ENCODE measurements around the gene HBA1. TPM values are rescaled to one million over a fixed set of nuclear protein-coding genes. Genes with fewer than 3 reads are reported as not detected.
"Not testable (repeated sequence)": the region's sequence is repeated elsewhere in the genome, so short reads cannot be mapped to it uniquely, and the experiment has no call there.

The HBA1 gene
- polyA plus RNA-seq, 3 donors = 505 to 589 (median 544) TPM

DNA sequence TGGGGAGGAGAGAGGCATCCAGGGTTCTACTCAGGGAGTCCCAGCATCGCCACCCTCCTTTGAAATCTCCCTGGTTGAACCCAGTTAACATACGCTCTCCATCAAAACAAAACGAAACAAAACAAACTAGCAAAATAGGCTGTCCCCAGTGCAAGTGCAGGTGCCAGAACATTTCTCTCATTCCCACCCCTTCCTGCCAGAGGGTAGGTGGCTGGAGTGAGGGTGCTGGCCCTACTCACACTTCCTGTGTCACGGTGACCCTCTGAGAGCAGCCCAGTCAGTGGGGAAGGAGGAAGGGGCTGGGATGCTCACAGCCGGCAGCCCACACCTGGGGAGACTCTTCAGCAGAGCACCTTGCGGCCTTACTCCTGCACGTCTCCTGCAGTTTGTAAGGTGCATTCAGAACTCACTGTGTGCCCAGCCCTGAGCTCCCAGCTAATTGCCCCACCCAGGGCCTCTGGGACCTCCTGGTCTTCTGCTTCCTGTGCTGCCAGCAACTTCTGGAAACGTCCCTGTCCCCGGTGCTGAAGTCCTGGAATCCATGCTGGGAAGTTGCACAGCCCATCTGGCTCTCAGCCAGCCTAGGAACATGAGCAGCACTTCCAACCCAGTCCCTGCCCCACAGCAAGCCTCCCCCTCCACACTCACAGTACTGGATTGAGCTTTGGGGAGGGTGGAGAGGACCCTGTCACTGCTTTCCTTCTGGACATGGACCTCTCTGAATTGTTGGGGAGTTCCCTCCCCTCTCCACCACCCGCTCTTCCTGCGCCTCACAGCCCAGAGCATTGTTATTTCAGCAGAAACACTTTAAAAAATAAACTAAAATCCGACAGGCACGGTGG, 2.3 kb upstream of the HBA1 start:
- not testable (repeated sequence) for DNase-seq (ENCODE audit: low read depth in 3 of 3, low spot score in 2 of 3)

GRCh38 chr16:175011-175949, 1.2 kb upstream of the HBA1 start:
- DNase-seq (ENCODE audit: low read depth in 3 of 3, low spot score in 2 of 3) = no peak

DNA sequence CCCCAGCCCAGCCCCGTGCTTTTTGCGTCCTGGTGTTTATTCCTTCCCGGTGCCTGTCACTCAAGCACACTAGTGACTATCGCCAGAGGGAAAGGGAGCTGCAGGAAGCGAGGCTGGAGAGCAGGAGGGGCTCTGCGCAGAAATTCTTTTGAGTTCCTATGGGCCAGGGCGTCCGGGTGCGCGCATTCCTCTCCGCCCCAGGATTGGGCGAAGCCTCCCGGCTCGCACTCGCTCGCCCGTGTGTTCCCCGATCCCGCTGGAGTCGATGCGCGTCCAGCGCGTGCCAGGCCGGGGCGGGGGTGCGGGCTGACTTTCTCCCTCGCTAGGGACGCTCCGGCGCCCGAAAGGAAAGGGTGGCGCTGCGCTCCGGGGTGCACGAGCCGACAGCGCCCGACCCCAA, 474 bp upstream of the HBA1 start:
- not testable (repeated sequence) for DNase-seq (ENCODE audit: low read depth in 3 of 3, low spot score in 2 of 3)

GRCh38 chr16:177394-177822, 928 bp downstream of the HBA1 start:
- DNase-seq (ENCODE audit: low read depth in 3 of 3, low spot score in 2 of 3) = no peak

- DNase-seq (ENCODE audit: low read depth in 3 of 3, low spot score in 2 of 3) = no peak
Measured at GRCh38 chr16:177981-178667, 1.6 kb downstream of the HBA1 start.

- DNase-seq (ENCODE audit: low read depth in 3 of 3, low spot score in 2 of 3) = no peak
Measured at GRCh38 chr16:178668-179015, 2.2 kb downstream of the HBA1 start.

DNA sequence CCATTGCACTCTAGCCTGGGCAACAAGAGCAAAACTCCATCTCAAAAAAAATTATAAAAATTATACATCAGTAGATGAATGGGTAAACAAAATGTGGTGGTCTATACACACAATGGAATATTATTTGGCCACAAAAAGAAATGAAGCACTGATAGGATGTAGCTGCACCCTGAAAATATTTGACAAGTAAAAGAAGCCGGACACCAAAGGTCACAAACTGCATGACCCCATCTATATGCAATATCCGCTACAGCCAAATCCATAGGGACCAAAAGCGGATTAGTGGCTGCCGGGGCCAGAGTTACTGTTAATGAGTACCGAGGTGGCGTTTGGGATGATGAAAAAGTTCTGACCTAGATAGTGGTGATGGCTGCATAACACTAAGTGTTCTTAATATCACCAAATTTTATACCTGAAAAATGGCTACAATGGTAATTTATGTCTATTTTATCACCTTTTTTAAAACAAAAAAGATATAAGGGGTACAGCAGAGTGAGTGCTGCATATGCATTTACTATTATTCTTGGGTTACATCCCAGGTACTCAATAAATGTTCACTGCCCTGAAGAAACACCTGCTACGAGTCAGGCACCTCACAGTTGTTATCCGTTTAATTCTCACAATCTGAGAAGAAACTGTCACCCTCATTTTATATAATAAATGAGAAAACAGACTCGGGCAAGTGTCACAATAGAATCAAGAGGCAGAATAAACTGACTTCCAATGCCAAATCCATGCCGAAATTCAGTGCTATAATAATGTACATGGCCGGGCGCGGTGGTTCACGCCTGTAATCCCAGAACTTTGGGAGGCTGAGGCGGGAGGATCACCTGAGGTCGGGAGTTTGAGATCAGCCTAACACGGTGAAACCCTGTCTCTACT, 3.0 kb downstream of the HBA1 start:
- DNase-seq (ENCODE audit: low read depth in 3 of 3, low spot score in 2 of 3) = no peak

- no peak for DNase-seq (ENCODE audit: low read depth in 3 of 3, low spot score in 2 of 3)
Measured at GRCh38 chr16:180101-180675, 3.7 kb downstream of the HBA1 start, which contains the start of gene HBQ1. Gene HBQ1, plus strand, starts transcription at chr16:180459. Its CDS starts 28 bp downstream, at chr16:180487.

DNA sequence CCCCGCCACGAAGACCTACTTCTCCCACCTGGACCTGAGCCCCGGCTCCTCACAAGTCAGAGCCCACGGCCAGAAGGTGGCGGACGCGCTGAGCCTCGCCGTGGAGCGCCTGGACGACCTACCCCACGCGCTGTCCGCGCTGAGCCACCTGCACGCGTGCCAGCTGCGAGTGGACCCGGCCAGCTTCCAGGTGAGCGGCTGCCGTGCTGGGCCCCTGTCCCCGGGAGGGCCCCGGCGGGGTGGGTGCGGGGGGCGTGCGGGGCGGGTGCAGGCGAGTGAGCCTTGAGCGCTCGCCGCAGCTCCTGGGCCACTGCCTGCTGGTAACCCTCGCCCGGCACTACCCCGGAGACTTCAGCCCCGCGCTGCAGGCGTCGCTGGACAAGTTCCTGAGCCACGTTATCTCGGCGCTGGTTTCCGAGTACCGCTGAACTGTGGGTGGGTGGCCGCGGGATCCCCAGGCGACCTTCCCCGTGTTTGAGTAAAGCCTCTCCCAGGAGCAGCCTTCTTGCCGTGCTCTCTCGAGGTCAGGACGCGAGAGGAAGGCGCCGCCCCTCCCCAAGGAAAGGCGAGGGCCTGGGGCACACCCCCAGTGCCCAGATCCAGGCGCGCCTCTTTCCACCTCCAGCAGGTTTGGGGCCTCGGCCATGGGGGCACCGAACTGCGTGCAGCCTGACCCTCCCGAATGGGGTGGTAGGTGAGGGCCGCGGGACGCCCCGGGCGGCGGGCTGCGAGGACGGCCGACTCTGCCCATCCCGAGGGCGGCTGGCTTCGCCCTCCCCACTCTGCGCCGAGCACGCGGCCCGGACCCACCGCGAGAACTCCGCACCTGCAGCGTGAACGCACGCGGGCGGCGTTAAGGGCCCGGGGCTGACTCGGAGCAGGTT, 4.4 kb downstream of the HBA1 start:
- DNase-seq (ENCODE audit: low read depth in 3 of 3, low spot score in 2 of 3) = no peak

GRCh38 chr16:181565-182021, 5.1 kb downstream of the HBA1 start:
- no peak for DNase-seq (ENCODE audit: low read depth in 3 of 3, low spot score in 2 of 3)

DNA sequence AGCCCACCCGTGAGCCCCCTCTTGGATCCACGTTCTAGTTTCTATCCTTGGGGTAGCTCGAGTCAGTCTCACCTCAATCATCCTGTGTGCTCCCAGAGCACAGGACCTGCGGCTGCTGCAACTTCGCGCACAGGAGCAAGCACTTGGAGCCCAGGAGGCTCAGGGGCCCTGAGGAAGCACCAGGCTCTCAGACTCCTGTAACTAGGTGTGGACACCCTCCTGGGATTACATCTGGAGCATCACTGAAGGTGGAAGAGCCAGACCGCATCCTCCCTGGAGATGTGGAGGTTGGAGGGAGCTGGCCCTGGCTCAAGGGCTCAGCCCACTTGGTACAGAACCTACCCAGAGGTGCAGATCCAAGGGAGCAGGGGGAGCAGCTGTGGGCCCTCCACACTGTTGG, 6.5 kb downstream of the HBA1 start:
- no peak for DNase-seq (ENCODE audit: low read depth in 3 of 3, low spot score in 2 of 3)

GRCh38 chr16:185213-185612, 8.7 kb downstream of the HBA1 start:
- no peak for DNase-seq (ENCODE audit: low read depth in 3 of 3, low spot score in 2 of 3)

DNA sequence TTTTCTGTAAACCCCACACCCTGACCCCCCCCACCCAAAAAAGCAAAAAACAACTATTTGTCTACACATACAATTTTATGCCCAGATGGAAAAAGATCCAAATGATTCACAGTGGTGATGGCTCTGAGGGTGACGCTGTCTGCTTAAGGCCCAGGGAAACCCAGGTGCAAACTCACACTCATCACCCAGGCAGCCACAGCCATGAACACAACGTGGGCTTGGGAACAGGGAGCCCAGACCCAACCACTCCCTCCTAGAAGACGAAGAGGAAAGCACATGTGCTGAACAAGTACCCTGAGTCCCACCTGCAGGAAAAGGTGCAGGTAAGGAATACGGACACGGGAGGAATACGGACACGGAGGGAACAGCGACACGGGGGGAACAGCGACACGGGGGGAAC, 9.2 kb downstream of the HBA1 start:
- no peak for DNase-seq (ENCODE audit: low read depth in 3 of 3, low spot score in 2 of 3)

- no peak for DNase-seq (ENCODE audit: low read depth in 3 of 3, low spot score in 2 of 3)
Measured at GRCh38 chr16:187330-187729, 10.8 kb downstream of the HBA1 start.

GRCh38 chr16:188674-189073, 12.2 kb downstream of the HBA1 start:
- DNase-seq (ENCODE audit: low read depth in 3 of 3, low spot score in 2 of 3) = no peak

DNA sequence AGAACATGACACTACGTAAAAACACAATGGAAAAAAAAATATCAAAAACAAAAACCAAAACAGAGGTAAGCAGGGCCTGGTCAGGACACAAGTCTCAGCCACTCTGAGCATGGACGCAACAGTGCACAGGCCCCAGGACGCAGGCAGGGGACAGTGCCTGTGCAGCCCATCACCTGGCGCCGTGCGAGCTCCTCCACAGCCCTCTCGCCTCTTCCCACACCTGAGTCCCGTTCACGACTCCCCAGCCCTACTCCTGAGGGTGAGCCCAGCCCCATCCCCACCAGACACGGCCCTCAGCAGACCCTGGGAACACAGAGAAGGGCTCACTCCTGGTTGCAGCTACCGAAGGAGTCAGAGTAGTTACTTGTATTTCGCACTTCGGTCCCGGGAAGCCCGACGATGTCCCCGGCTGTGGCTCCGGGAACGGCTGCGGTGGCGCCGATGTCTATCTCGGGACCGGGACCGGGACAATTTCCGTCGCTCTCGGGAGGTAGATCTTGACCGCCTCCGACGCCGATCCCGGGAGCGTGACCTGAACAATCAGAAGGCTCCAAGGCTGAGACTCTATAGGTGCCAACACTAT, 13.2 kb downstream of the HBA1 start:
- DNase-seq (ENCODE audit: low read depth in 3 of 3, low spot score in 2 of 3) = no peak

GRCh38 chr16:191831-192230, 15.4 kb downstream of the HBA1 start:
- no peak for DNase-seq (ENCODE audit: low read depth in 3 of 3, low spot score in 2 of 3)

DNA sequence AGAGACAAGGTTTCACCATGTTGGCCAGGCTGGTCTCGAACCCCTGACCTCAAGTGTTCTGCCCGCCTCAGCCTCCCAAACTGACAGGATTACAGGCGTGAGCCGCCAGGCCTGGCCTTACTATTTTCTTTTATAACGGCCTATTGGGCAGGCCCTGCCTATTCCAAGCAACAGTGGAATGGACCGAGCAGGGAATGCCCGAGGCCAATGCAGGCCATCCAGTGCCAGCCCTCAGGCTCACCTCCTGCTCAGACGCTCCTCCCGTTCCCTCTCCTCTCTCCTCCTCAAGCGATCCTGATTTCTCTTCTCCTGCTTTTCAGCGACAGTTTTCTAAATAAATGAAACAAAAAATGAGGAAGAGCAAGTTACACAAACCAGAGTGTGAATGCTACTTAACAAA, 16.2 kb downstream of the HBA1 start:
- DNase-seq (ENCODE audit: low read depth in 3 of 3, low spot score in 2 of 3) = no peak
